Smooth muscle cell of the brain vasculature (primary cell): ENCODE data around the gene ETNK2.

Experiments used
- DNase-seq: peaks from one replicate; pipeline ENCODE4 v3.0.0-alpha.2; 2012; ENCODE audit warnings: low read depth, low spot score

The ETNK2 gene

GRCh38 chr1:204176049-204176448 lies 24.2 kb upstream of the ETNK2 start:
- no peak for DNase-seq

GRCh38 chr1:204174958-204175357 lies 23.1 kb upstream of the ETNK2 start:
- no peak for DNase-seq

GRCh38 chr1:204172404-204173029 lies 20.7 kb upstream of the ETNK2 start:
- no peak for DNase-seq

- DNase-seq, result no peak
Observed at GRCh38 chr1:204171751-204172178, 19.9 kb upstream of the ETNK2 start.

- DNase-seq, result no peak
Observed at GRCh38 chr1:204170494-204171155, 18.8 kb upstream of the ETNK2 start.

- DNase-seq, result no peak
Observed at GRCh38 chr1:204169858-204170257, 18.0 kb upstream of the ETNK2 start.

GRCh38 chr1:204167730-204168129 lies 15.9 kb upstream of the ETNK2 start:
- no peak for DNase-seq

- DNase-seq, result no peak
Observed at GRCh38 chr1:204166219-204166618, 14.4 kb upstream of the ETNK2 start, which contains the start of gene REN. Gene REN, minus strand, starts transcription at chr1:204166337. Its CDS starts 44 bp downstream, at chr1:204166293.

GRCh38 chr1:204162494-204163074 lies 10.7 kb upstream of the ETNK2 start:
- DNase-seq, result peak; percentile 21

- no peak for DNase-seq
Observed at GRCh38 chr1:204161609-204162493, 10.0 kb upstream of the ETNK2 start.

- no peak for DNase-seq
Observed at GRCh38 chr1:204157962-204158361, 6.1 kb upstream of the ETNK2 start.

GRCh38 chr1:204155881-204156280 lies 4.0 kb upstream of the ETNK2 start:
- no peak for DNase-seq

- DNase-seq, result no peak
Observed at GRCh38 chr1:204154568-204155255, 2.9 kb upstream of the ETNK2 start.

GRCh38 chr1:204153667-204154066 lies 1.8 kb upstream of the ETNK2 start:
- no peak for DNase-seq

GRCh38 chr1:204152310-204153044 lies 633 bp upstream of the ETNK2 start:
- no peak for DNase-seq

GRCh38 chr1:204150702-204151551 lies 917 bp downstream of the ETNK2 start:
- no peak for DNase-seq

- DNase-seq, result no peak
Observed at GRCh38 chr1:204149635-204150565, 1.9 kb downstream of the ETNK2 start.

GRCh38 chr1:204149107-204149506 lies 2.7 kb downstream of the ETNK2 start:
- DNase-seq, result no peak
